ENCODE results near the gene KRTAP4-3.

DNA sequence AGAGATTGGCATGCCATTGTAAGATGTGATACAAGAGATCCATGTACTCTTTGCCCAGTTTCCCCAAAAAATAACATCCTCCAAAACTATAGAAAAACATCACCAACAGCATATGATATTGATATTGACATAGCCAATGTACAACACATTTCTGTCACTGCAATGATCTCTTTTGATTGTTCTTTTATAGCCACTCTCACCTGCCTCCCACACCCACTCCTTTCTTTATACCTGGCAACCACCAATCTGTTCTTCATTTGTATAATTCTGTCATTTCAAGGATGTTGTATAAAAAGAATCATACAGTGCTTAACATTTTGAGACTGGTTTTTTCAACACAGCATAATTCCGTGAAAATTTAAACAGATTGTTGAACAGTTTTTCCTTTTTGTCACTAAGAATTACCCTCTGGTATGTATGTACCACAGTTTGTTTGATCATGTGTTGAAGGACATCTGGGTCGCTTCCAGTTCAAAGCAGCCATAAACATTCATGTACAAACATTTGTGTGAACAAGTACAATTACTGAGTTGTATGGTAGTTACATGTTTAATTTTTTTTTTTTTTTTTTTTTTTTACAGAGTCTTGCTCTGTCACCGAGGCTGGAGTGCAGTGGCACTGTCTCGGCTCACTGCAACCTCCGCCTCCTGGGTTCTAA lies 31.5 kb upstream of the KRTAP4-3 start:
- TF ChIP-seq CTCF (IDR thresholded peaks at IDR 0.05 in 4 of 5, conservative IDR thresholded peaks at IDR 0.05 in 1 of 5) (no peak), POLR2A (IDR thresholded peaks at IDR 0.05) (no peak)

Data from gastrocnemius medialis (tissue), 4 donors.